NCI-H446 treated with DMSO at 0.1 percent for 48 hours (cell line): ENCODE results near the gene TAP2.
"Not testable (repeated sequence)": the region's sequence is repeated elsewhere in the genome, so short reads cannot be mapped to it uniquely, and the experiment has no call there.

Experiments used
- DNase-seq: peaks from one replicate; lab custom pipeline; 2025; lab: John Stamatoyannopoulos, UW

TAP2 gene

GRCh38 chr6:32838114-32838958, at the start of gene TAP2:
Gene TAP2, minus strand, starts transcription at chr6:32838739. Its CDS starts 506 bp downstream, at chr6:32838233.
- DNase-seq: peak; percentile 36

- DNase-seq: no peak
Measured at GRCh38 chr6:32887616-32888015, 49.1 kb upstream of the TAP2 start.

- peak; percentile 48 for DNase-seq
Measured at GRCh38 chr6:32886681-32887383, 48.3 kb upstream of the TAP2 start.

GRCh38 chr6:32885698-32886286, 47.3 kb upstream of the TAP2 start:
- DNase-seq: peak; percentile 49

- no peak for DNase-seq
Measured at GRCh38 chr6:32883789-32884188, 45.2 kb upstream of the TAP2 start.

GRCh38 chr6:32882879-32883250, 44.3 kb upstream of the TAP2 start:
- no peak for DNase-seq

GRCh38 chr6:32880962-32881361, 42.4 kb upstream of the TAP2 start:
- not testable (repeated sequence) for DNase-seq

- no peak for DNase-seq
Measured at GRCh38 chr6:32879691-32880090, 41.2 kb upstream of the TAP2 start.

GRCh38 chr6:32876603-32877002, 38.1 kb upstream of the TAP2 start:
- DNase-seq: no peak

- DNase-seq: not testable (repeated sequence)
Measured at GRCh38 chr6:32873947-32874346, 35.4 kb upstream of the TAP2 start.

GRCh38 chr6:32868257-32868788, 29.8 kb upstream of the TAP2 start:
- DNase-seq: peak; percentile 13

- no peak for DNase-seq
Measured at GRCh38 chr6:32867554-32868256, 29.2 kb upstream of the TAP2 start.

- DNase-seq: no peak
Measured at GRCh38 chr6:32867022-32867477, 28.5 kb upstream of the TAP2 start.

- DNase-seq: no peak
Measured at GRCh38 chr6:32865724-32866443, 27.3 kb upstream of the TAP2 start.

- DNase-seq: no peak
Measured at GRCh38 chr6:32862725-32863124, 24.2 kb upstream of the TAP2 start.

GRCh38 chr6:32860674-32861073, 22.1 kb upstream of the TAP2 start:
- DNase-seq: no peak

GRCh38 chr6:32858194-32858593, 19.7 kb upstream of the TAP2 start:
- no peak for DNase-seq

- DNase-seq: no peak
Measured at GRCh38 chr6:32857156-32857891, 18.8 kb upstream of the TAP2 start.

GRCh38 chr6:32855467-32856174, 17.1 kb upstream of the TAP2 start:
- DNase-seq: no peak
